Mucosa of gallbladder (tissue), 1 donor: ENCODE measurements around the gene FHL5. TPM values are rescaled to one million over a fixed set of nuclear protein-coding genes. Genes with fewer than 3 reads are reported as not detected.
"Not testable (repeated sequence)": the region's sequence is repeated elsewhere in the genome, so short reads cannot be mapped to it uniquely, and the experiment has no call there.

Source experiments
- DNase-seq: peaks from one replicate; pipeline ENCODE4 v3.0.0-alpha.2; 2020; ENCODE audit warnings: low spot score
- total RNA-seq: library from RNA; stranded (reverse); gene quantifications from one replicate; pipeline ENCODE4 v1.2.1, GENCODE V29; 2021
- donor health status: DM: no; HTN: no; CAD: no.

The FHL5 gene
- total RNA-seq, 1 donor from 2014 or later = 4.3 TPM

DNA sequence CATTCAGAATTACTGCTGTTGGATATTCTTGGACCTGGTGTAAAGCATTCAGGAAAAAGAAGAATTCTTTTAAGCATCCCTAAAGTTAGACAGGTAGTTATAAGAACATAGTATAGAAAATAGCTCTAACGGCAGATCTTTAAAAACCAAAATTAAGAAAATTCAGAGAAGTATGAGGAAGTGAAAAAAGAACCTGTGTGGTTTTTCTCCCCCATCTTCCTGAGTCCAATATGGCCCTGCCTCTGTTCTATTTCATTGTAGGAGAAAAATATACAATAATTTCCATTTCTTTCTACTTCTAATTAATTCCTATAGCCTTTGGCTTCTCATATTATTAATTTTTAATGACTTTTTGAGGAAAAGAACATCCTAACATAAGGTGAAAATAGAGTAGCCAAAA is 47.1 kb downstream of the FHL5 start:
- no peak for DNase-seq

DNA sequence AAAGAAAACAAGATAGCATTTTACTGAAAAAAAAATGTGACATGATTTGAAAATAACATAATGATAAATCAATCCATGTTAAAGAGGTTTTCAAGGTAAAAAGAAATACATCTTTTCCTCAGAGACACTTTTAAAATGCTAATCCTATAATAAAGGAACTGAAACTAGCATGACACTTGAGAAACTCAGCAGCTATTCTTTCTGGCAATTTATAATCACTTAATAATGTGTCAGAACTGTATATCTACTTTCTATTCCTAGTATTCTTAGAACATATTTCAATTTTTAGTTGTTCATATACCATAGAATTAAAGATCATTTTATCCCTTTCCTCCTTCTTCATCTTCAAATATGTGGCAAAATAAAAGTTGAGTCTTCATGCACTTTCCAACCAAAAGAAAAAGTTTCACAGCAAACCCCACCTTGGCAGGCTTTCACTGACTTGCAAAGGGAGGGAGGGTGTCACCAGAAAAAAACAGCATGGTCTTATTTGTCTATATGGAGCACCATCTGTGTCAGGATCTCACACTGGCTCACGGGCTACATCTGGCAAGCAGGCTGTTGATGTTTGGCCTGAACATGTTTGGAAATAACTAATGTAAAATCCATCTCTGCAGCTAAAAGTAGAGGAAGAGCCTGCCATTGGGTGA is 48.5 kb downstream of the FHL5 start:
- DNase-seq = no peak

DNA sequence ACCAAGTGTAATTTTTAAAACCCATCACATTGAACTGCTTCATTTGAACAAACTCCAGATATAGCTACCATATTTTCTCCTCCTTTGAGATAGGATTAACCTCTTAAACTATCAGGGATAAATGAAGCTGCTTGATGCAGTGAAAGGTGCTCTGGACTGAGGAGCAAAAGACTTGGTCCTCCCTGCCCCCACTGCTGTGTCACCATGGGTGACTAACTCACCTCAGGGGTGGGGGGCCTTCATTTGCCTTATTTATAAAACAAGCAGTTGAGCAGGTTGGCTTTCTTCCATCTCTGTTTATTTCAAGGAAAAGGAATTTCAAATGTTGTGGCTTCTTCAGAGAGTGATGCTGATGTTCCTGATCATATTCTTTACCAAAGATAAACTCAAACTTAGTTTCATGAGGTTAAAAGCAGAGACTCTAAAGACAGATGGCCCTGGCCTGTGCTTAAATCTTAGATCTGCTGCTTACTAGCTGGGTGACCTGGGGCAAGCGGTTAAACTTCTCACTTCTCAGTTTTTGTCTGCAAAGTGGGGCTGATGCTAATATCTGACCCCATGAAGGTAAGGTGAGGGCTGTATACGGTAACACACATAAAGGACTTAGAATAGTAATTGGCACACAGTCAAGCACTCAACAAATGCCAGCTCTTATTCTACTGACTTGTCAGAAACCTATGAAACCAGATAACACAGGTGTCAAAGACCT is 50.5 kb downstream of the FHL5 start:
- DNase-seq = no peak

DNA sequence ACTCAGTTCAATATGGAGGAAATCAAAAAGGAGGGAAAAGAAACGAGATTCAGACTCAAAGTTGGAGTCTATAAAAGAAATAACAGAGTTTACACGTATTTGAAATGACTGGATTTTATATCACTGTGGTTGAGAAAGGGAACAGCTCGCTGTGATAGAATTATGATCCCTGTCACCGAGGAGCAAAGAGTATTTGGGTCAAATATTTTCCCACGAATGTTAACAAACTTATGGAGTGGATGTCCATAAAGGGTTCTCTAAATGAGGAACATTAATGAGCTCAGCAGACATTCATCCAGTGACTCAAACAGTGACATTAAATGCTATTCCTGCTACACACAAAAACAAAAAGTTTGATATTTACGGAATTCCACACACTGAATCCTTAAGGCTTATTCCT is 57.9 kb downstream of the FHL5 start:
- DNase-seq = no peak

DNA sequence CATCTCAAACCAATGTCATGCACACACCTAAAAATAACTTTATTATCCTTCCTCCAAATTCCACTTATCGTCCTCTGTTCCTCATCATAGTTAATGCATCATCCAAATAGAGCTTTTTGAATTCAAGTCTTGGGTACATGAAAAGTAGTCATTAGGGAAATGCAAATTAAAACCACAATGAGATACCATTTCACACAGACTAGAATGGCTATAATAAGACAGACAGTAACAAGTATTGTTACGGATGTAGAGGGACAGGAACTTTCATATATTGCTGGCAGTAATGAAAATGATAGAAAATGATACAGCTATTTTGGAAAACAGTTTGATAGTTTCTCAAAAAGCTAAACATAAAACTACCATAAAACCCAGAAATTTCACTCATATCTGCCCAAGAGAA is 59.1 kb downstream of the FHL5 start:
- no peak for DNase-seq

DNA sequence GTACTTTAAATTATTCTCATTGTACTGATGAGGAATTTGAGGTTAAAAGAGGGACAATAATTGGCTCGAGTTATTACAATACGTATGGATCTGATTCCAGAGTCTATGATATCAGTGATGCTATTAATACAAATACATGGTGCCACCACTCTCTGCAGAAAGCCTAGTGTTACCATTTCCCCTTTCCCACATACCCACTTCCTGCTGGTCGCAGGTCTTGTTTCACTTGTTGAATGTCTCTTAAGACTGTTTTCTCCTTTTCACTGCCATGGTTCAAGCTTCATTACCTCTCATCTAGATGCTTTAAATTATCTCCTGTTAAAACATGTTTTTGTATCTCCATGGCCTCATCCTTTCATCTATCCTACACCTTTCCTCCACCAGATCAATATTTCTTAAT is 62.0 kb downstream of the FHL5 start:
- no peak for DNase-seq

DNA sequence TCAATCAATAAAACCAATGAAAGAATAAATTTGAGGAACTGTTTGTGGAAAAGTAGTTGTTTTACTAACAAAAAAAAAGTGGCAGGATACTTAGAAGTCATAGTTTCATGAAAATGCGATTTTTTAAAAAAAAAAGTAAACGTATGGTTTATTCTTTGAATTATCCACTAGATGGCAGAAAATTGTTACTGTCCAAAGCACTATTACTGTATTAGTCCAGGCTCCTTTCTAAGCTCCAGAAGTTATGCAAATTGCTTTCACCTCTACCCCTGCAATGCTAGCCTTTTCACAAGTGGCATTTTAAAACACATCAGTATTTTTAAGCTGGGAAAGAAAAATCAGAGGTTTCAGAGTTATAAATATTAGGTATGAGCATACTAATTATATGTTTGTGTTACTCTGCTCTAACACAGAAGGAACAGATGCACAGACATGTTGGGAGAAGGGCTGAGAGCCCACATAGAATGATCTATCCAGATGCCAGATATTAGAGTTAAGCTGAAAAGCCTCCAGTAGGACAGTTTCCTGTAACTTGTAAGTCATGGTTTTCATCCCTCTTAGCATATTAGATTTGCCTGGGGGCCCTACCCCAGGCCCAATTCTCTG is 63.9 kb downstream of the FHL5 start:
- no peak for DNase-seq

DNA sequence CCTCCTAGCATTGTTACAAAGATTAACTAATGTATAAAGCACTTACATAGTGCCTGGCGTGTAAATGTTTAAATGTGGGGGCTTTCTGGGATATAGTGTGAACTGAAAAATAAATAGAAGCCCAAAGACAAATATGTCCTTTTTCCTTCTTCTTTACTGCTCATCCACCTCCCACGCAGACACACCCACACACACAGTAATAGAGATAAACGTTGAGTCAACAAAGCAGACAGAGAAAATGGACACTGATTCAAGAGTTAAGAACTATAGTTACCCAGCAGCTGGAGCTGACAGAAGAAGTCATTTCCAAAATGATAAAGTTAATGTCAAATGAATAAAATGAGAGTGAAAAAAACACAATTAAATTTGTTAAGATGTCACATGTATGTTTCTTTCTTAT is 68.3 kb downstream of the FHL5 start:
- DNase-seq = no peak

DNA sequence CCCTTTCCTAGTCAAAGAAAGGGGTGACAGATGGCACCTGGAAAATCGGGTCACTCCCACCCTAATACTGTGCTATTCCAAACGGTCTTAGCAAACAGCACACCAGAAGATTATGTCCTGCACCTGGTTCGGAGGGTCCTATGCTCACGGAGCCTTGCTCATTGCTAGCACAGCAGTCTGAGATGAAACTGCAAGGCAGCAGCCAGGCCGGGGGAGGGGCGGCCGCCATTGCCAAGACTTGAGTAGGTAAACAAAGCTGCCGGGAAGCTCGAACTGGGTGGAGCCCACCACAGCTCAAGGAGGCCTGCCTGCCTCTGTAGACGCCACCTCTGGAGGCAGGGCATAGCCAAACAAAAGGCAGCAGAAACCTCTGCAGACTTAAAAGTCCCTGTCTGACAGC is 75.1 kb downstream of the FHL5 start:
- not testable (repeated sequence) for DNase-seq

DNA sequence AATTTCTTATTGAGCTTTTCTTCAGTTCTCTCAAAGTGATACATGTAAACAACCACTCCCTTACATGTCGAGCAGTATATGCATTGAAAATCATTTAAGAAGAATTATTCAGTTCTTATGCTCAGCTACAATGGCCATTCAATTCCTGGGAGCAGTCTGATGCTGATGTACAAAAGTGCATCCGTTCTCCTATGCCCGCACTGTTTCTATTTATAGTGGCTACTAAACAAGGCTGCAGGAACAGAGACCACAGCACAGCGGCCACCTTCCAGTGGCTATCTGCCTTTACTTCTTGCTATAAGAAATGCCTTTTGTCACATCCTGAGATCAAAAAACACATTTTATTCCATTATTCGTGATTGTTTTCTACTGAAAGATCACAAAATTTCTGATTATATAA is 82.2 kb downstream of the FHL5 start:
- DNase-seq = no peak

DNA sequence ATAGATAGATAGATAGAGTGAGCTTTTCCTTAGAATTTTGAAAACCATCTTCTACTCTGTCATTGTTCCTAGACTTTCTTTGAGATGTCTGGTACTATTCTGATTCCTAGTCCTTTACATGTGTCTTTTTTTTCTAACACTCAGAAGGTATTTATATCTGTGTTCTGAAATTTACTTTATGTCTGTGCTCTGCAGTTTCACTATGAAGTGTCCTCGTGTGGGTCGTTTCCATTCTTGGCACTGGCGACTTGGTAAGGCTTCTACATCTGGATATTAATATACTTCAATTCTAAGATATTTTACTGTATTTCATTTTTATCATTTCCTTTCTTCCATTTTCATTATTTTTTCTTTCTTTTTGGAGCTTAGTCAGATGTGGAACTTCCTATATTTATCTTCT is 87.0 kb downstream of the FHL5 start:
- DNase-seq = no peak

DNA sequence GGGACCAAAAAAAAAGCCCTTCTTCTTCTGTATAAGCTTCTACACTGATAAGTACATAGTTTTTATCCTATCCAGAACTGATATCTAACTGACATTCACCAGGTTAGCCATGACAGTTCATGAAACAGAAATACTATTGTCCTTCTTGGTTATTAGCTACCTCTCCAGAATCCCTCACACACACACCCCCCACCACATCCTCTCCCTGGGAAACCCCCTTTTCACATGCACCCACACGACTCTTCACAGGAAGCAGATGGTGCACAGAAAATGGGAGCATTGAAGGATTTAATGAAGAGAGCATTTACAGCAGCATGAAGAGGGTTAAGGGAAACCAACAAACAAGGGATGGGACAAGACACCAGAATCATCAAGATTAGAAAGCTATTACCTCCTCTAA is 88.9 kb downstream of the FHL5 start:
- DNase-seq = no peak

DNA sequence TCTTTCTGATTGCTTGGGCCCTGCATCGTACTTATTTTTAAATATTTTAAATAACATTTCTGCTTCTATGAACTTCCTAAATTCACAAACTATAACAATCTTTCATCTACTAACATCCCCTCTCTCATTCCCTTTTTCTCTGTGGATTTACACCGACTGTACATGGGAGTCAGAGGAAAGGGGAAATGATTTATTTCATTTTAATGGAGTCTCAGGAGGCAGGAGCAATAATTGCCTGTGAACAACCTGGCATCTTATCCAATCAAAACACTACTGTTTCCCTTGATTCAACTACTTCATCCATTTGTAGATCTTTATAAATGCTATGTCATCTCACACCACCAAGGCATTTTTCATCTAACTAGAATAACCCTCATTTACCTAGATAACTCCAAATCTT is 89.6 kb downstream of the FHL5 start:
- DNase-seq = no peak

DNA sequence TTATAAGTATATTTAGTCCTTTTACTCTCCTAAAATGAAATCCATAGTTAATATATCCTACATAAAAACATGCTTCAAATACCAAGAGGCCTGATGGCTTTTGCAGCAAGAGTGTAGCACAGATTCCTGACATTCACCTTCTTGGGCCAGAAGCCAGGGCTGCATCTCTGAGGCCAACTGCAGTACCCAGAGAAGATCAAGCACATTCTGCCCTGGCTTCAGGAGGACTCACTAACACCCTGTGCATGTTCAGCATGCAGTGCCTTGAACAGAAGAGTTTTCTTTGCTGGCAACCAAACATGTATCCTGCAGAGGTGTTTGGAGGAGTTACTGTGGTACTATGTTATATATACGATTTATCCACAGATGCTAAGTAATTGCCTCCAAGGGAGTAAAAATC is 90.3 kb downstream of the FHL5 start:
- no peak for DNase-seq

DNA sequence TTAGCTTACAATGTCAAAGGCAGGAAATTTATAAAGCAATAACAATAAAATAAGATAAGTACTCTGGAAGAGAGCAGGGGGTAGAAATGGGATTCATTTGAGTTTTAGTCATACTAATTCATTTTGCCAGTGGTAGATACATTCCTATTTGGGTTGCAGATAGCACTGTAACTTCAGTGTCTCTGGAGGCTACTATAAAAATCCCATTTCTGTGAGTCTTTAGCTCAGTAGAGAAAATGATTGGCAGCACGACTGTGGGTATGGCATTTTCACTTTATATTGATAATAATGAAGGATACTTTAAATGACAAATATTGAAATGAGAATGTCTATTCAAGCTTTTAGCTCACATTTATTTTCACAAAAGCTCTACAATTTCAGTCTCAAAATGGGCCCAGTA is 93.6 kb downstream of the FHL5 start:
- no peak for DNase-seq

DNA sequence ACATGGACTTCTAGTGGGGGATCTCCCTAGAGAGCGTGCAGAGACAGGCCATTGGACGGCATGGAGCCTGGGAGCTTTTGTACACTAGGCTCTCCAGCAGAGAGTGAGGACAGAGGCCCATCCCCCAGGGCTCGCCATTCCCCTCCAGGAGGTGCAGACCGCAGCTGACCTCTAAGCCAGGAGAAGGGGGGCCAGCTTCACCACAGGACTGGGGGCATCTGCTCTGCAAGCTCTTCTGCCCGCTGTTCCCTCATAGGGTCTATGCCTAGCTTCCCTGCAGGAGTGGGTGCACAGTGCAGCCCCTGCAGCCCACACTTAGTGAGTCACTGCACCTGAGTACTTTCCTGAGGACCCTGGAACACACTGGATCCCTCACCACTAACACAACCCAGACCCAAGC is 94.4 kb downstream of the FHL5 start:
- no peak for DNase-seq

DNA sequence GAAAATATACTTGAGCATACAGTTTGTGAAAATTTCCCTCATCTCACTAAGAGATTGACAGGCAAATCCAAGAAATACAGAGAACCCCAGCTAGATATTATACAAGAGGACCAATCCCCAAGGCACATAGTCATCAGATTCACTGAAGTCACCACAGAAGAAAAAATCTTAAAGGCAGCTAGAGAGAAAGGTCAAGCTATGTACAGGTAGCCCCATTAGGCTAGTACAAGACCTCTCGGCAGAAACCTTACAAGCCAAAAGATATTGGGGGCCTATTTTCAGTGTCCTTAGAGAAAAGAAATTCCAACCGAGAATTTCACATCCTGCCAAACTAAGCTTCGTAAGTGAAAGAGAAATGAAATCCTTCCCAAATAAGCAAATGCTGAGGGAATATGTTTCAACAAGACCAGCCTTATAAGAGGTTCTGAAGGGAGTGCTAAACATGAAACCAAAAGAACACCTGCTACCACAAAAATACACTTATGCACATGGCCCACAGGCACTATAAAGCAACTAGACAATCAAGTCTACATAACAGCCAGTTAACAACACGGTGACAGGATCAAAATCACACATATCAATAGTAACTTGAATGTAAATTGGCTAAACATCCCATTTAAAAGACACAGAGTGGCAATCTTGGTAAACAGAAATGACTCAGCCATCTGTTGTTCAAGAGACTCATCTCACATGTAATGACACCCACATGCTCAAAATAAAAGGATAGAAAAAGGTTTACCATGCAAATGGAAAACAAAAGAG is 96.3 kb downstream of the FHL5 start:
- no peak for DNase-seq

Other genes starting within 250 kb of the FHL5 start
- 27.7 TPM for gene UFL1, start 41.3 kb upstream of the FHL5 start, total RNA-seq